OCI-LY1 (cell line): ENCODE results near the gene OAT.
"Not testable (repeated sequence)": the region's sequence is repeated elsewhere in the genome, so short reads cannot be mapped to it uniquely, and the experiment has no call there.

Source experiments
- H2AFZ ChIP-seq: fragments of 200-600 bp; sonication (generic), shearing (Covaris generic); 2 replicates; pipeline ENCODE4 v1.6.0; 2014; ENCODE audit warnings: antibody characterized with exemption, mild to moderate bottlenecking, low read length
- H3F3A ChIP-seq: fragments of 200-600 bp; sonication (generic), shearing (Covaris generic); 2 replicates; pipeline ENCODE4 v1.6.0; 2014; ENCODE audit warnings: mild to moderate bottlenecking, antibody characterized with exemption, low read length, moderate library complexity; ENCODE audit not compliant: insufficient read depth
- H3K27ac ChIP-seq: fragments of 200-600 bp; sonication (generic); 2 replicates; pipeline ENCODE4 v1.5.1; 2014; ENCODE audit warnings: low read length, mixed run types, mild to moderate bottlenecking, low read depth; ENCODE audit not compliant: poor library complexity, severe bottlenecking
- H3K27me3 ChIP-seq: fragments of 200-600 bp; sonication (generic); 2 replicates; pipeline ENCODE4 v1.6.0; 2014; ENCODE audit warnings: antibody characterized with exemption, mild to moderate bottlenecking, low read length, moderate library complexity; ENCODE audit not compliant: insufficient read depth
- H3K36me3 ChIP-seq: fragments of 200-600 bp; sonication (generic); 2 replicates; pipeline ENCODE4 v1.6.1; 2014; ENCODE audit warnings: mild to moderate bottlenecking, antibody characterized with exemption, low read length, moderate library complexity, mixed read lengths; ENCODE audit not compliant: insufficient read depth
- H3K4me1 ChIP-seq: fragments of 200-600 bp; sonication (generic); 2 replicates; pipeline ENCODE4 v1.5.1; 2014; ENCODE audit warnings: mild to moderate bottlenecking, low read length, moderate library complexity; ENCODE audit not compliant: insufficient read depth, severe bottlenecking
- H3K4me2 ChIP-seq: fragments of 200-600 bp; sonication (generic), shearing (Covaris generic); 2 replicates; pipeline ENCODE4 v1.6.1; 2014; ENCODE audit warnings: low read length
- H3K4me3 ChIP-seq: fragments of 200-600 bp; sonication (generic); 2 replicates; pipeline ENCODE4 v1.5.1; 2014; ENCODE audit warnings: low read length, low read depth, mild to moderate bottlenecking, mixed read lengths; ENCODE audit not compliant: poor library complexity, severe bottlenecking
- H3K79me2 ChIP-seq: fragments of 200-600 bp; shearing (Covaris generic); 2 replicates; pipeline ENCODE4 v1.6.1; 2016; ENCODE audit warnings: mixed run types, low read length, mixed read lengths; ENCODE audit not compliant: insufficient read depth
- H3K9ac ChIP-seq: fragments of 200-600 bp; sonication (generic), shearing (Covaris generic); 2 replicates; pipeline ENCODE4 v1.6.1; 2014; ENCODE audit warnings: mild to moderate bottlenecking, low read length, mixed read lengths
- H3K9me2 ChIP-seq: fragments of 200-600 bp; sonication (generic), shearing (Covaris generic); 2 replicates; pipeline ENCODE4 v1.6.1; 2014; ENCODE audit warnings: low read depth, mild to moderate bottlenecking, low read length, mixed read lengths
- H3K9me3 ChIP-seq: fragments of 200-600 bp; shearing (Covaris generic); 2 replicates; pipeline ENCODE4 v1.6.1; 2014; ENCODE audit warnings: low read length, mixed read lengths
- H4K20me1 ChIP-seq: fragments of 200-600 bp; sonication (generic), shearing (Covaris generic); 2 replicates; pipeline ENCODE4 v1.6.0; 2016; ENCODE audit warnings: mild to moderate bottlenecking, low read length; ENCODE audit not compliant: insufficient read depth
- EZH2 ChIP-seq: fragments of 200-600 bp; sonication (generic), shearing (Covaris generic); IDR thresholded peaks from 2 replicates; pipeline ENCODE4 v1.8.0; 2017; ENCODE audit warnings: borderline replicate concordance, mixed run types, mild to moderate bottlenecking, antibody characterized with exemption, low read length, moderate library complexity, mixed read lengths
- TF ChIP-seq, protein P1 (sequence below): fragments of 200-600 bp; sonication (generic), shearing (Covaris generic); IDR thresholded peaks from 2 replicates; pipeline ENCODE4 v1.5.1; 2017; ENCODE audit warnings: mild to moderate bottlenecking, antibody characterized with exemption, low read length, moderate library complexity, mixed read lengths

OAT gene

DNA sequence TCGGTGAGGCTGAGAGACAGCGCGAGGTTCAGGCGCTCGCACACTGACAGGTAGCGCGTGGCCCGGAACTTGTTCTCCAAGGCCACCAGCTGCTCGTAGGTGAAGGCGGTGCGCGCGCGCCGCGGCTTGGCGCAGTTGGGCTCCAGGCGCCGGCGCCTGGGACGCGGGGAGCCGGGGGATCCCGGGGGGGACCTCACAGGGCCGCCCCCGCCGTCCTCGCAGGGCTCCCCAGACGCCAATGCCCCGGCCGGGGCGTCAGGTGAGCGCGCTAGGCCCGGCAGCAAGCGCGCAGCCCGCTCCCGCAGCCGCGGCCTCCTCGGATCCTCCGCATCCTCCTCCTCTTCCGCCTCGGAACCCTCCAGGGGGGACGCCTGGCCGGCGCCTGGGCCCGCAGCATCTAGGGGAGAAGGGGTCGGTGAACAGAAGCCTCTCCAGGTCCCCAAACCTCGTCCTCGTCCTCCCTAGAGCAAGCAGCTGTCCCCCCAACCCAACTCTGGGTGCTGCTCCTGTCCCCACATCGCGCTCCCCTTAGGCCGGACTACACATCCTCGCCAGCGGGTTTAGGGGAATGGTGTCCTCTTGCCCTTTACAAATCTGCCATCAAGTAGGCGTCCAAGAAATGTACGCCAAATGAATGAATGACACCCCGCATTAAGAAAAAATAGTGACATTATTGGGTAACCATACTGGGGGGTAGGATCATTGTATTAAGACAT, 29.2 kb upstream of the OAT start:
- Histone ChIP-seq H3K4me3 (no peak overlapping the region), H3K36me3 (no peaks in the 10 kb centered on the region), H2AFZ (no peak overlapping the region), H3K79me2 (no peaks in the 10 kb centered on the region), H3F3A (no peaks in the 10 kb centered on the region), H3K4me1 (no peaks in the 10 kb centered on the region), H3K9me2 (no peaks in the 10 kb centered on the region), H3K27me3 (0 out of 2 replicates have a peak, but pooled peaks cover 6% of the 10 kb centered on the region), H3K4me2 (no peak overlapping the region), H4K20me1 (no peaks in the 10 kb centered on the region), H3K27ac (no peak overlapping the region), H3K9me3 (no peaks in the 10 kb centered on the region), H3K9ac (no peak overlapping the region)
- TF ChIP-seq, protein P1, sequence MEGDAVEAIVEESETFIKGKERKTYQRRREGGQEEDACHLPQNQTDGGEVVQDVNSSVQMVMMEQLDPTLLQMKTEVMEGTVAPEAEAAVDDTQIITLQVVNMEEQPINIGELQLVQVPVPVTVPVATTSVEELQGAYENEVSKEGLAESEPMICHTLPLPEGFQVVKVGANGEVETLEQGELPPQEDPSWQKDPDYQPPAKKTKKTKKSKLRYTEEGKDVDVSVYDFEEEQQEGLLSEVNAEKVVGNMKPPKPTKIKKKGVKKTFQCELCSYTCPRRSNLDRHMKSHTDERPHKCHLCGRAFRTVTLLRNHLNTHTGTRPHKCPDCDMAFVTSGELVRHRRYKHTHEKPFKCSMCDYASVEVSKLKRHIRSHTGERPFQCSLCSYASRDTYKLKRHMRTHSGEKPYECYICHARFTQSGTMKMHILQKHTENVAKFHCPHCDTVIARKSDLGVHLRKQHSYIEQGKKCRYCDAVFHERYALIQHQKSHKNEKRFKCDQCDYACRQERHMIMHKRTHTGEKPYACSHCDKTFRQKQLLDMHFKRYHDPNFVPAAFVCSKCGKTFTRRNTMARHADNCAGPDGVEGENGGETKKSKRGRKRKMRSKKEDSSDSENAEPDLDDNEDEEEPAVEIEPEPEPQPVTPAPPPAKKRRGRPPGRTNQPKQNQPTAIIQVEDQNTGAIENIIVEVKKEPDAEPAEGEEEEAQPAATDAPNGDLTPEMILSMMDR: no peak
- no peak for TF ChIP-seq EZH2

DNA sequence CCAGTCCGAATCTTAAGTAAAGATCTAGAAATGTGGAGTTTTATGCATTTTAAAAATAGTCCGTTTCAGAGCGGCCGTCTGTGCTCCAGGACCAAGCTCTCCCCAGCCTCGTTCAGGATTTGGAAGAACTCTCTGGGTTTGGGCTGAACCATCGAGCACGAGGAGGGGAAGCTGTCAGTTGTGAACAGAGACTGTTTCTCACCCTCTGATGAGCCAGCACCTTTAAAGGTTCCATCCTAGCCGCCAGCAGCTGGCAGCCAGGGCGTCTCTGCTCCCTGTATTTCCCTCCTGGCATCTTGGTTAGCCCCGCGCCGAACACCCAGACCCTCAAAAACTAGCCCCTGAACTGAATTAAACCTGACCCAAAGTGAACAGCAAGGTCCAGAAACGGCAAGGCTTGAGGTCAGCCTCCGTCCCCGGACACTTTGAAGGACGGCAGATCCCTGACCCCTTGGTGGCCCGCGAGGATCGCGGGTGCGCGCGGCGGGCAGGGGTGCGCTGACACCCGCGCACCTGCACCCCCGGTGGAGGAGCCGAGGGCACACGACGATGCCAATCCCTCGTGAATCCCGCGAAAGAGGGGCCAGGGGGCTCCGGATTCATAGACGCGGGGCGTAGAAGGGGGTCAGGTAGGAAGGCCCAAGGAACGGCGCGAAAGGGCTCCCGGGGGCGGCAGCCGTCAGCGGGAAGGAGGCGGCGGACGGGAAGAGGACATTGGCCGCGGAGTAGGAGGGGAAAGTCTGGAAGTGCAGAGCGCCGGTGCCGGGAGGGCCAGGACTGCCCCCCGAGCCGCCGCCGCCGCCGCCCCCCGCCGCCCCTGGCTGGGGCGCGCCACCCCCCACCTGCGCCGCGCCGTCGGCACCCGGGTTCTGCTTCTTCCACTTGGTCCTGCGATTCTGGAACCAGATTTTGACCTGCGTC, 28.4 kb upstream of the OAT start:
- no peaks in the 10 kb centered on the region for H3K4me1 ChIP-seq
- H4K20me1 ChIP-seq: no peaks in the 10 kb centered on the region
- TF ChIP-seq, protein P1: no peak
- no peak for TF ChIP-seq EZH2
- H3K27ac ChIP-seq: no peak overlapping the region
- no peak overlapping the region for H2AFZ ChIP-seq
- no peaks in the 10 kb centered on the region for H3K9me3 ChIP-seq
- H3K36me3 ChIP-seq: no peaks in the 10 kb centered on the region
- 0 out of 2 replicates have a peak, but pooled peaks cover under 1% of the 10 kb centered on the region for H3K27me3 ChIP-seq
- H3K79me2 ChIP-seq: no peaks in the 10 kb centered on the region
- H3K4me2 ChIP-seq: no peak overlapping the region
- no peaks in the 10 kb centered on the region for H3K9me2 ChIP-seq
- H3K4me3 ChIP-seq: no peak overlapping the region
- H3K9ac ChIP-seq: no peak overlapping the region
- no peaks in the 10 kb centered on the region for H3F3A ChIP-seq

DNA sequence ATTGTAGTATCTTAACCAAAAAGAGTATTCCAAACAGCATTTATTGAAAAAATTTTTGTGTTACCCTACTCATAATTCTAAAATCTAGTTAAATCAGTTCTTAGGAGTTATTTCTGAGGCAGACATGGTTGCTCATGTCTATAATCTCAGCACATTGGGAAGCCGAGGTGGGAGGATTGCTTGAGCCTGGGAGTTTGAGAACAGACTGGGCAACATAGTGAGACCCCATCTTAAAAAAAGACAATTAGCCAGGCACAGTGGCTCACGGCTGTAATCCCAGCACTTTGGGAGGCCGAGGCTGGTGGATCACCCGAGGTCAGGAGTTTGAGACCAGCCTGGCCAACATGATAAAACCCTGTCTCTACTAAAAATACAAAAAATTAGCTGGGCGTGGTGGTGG, 23.0 kb upstream of the OAT start:
- not testable (repeated sequence) for H3K27me3 ChIP-seq, H3K4me3 ChIP-seq, H3F3A ChIP-seq, H3K4me2 ChIP-seq, H3K36me3 ChIP-seq, H3K27ac ChIP-seq, H3K79me2 ChIP-seq, H3K9me2 ChIP-seq, H3K4me1 ChIP-seq, H3K9me3 ChIP-seq, H3K9ac ChIP-seq, H2AFZ ChIP-seq, H4K20me1 ChIP-seq
